CD14-positive monocyte (primary cell): ENCODE data around the gene ZC3H12C. TPM values are rescaled to one million over a fixed set of nuclear protein-coding genes. Genes with fewer than 3 reads are reported as not detected.

Experiments
- DNase-seq, 3 donors: peaks; one replicate each; pipeline ENCODE4 v3.0.0-alpha.2; 2011 to 2022
- H2AFZ ChIP-seq: 2 replicates; pipeline ENCODE4 v1.6.0; 2012; ENCODE audit warnings: mild to moderate bottlenecking, low read depth, low read length, inconsistent platforms; ENCODE audit not compliant: insufficient read depth, poor library complexity, severe bottlenecking
- H3K27ac ChIP-seq, 2 donors: 1 replicate in 1 of 2; 2 replicates in 1 of 2; pipeline ENCODE4 v1.5.1; 2012 to 2013; ENCODE audit warnings: low read length in 2 of 2, control low read depth in 1 of 2, inconsistent platforms in 1 of 2, low read depth in 1 of 2, mild to moderate bottlenecking in 1 of 2
- H3K27me3 ChIP-seq, 2 donors: one replicate each; pipeline versions ENCODE4 v1.6.0 to v1.6.1; 2011 to 2013; ENCODE audit warnings: low read length in 2 of 2; ENCODE audit not compliant: control insufficient read depth in 2 of 2, insufficient read depth in 2 of 2
- H3K36me3 ChIP-seq, 2 donors: replicated peaks in 1 of 2; 1 replicate in 1 of 2; 2 replicates in 1 of 2; pipeline versions ENCODE4 v1.5.1 to v1.6.1; 2012 to 2013; ENCODE audit warnings: low read length in 2 of 2, control low read depth in 1 of 2, inconsistent platforms in 1 of 2, mild to moderate bottlenecking in 1 of 2; ENCODE audit not compliant: insufficient read depth in 2 of 2, control insufficient read depth in 1 of 2
- H3K4me1 ChIP-seq, 2 donors: 1 replicate in 1 of 2; 2 replicates in 1 of 2; pipeline versions ENCODE4 v1.5.1 to v1.6.1; 2012 to 2013; ENCODE audit warnings: low read length in 2 of 2, control low read depth in 1 of 2, inconsistent platforms in 1 of 2, mild to moderate bottlenecking in 1 of 2, moderate library complexity in 1 of 2; ENCODE audit not compliant: insufficient read depth in 2 of 2, control insufficient read depth in 1 of 2
- H3K4me2 ChIP-seq: replicated peaks from 2 replicates; pipeline ENCODE3; 2012; ENCODE audit warnings: low read length, moderate library complexity, mild to moderate bottlenecking; ENCODE audit not compliant: poor library complexity, severe bottlenecking; ENCODE audit errors: extremely low read depth
- H3K4me3 ChIP-seq, 3 experiments: fragments of 200-600 bp in 1 of 3; sonication (generic) in 1 of 3; replicated peaks in 1 of 3; 1 replicate in 2 of 3; 2 replicates in 1 of 3; pipeline ENCODE4 v1.5.1; 2011 to 2013; ENCODE audit warnings: low read length in 3 of 3, mild to moderate bottlenecking in 3 of 3, control low read depth in 2 of 3, low read depth in 2 of 3, inconsistent platforms in 1 of 3, moderate library complexity in 1 of 3
- H3K79me2 ChIP-seq: 2 replicates; pipeline ENCODE4 v1.6.0; 2012; ENCODE audit warnings: mild to moderate bottlenecking, control low read depth, inconsistent platforms, low read length, moderate library complexity; ENCODE audit not compliant: insufficient read depth
- H3K9ac ChIP-seq: 2 replicates; pipeline ENCODE4 v1.6.0; 2017; ENCODE audit warnings: low read length, mild to moderate bottlenecking; ENCODE audit not compliant: insufficient read depth, poor library complexity, severe bottlenecking
- H3K9me3 ChIP-seq, 2 donors: replicated peaks in 1 of 2; 1 replicate in 1 of 2; 2 replicates in 1 of 2; pipeline versions ENCODE4 v1.5.1 to v1.6.1; 2012 to 2013; ENCODE audit warnings: low read length in 2 of 2, control low read depth in 1 of 2; ENCODE audit not compliant: control insufficient read depth in 1 of 2, insufficient read depth in 1 of 2
- H4K20me1 ChIP-seq: 2 replicates; pipeline ENCODE4 v1.6.0; 2012; ENCODE audit warnings: mild to moderate bottlenecking, low read length, control low read depth, moderate library complexity; ENCODE audit not compliant: insufficient read depth
- H3K27ac Mint-ChIP-seq, 7 donors: one replicate each; pipeline ENCODE4 v1.8.0; 2020; ENCODE audit warnings: mild to moderate bottlenecking in 7 of 7, mixed read lengths in 7 of 7, moderate library complexity in 6 of 7, inconsistent platforms in 2 of 7
- H3K27me3 Mint-ChIP-seq, 3 donors: one replicate each; pipeline ENCODE4 v1.8.0; 2021 to 2022; ENCODE audit warnings: low read depth in 3 of 3, mild to moderate bottlenecking in 3 of 3, mixed read lengths in 3 of 3, moderate library complexity in 3 of 3, inconsistent platforms in 1 of 3
- H3K36me3 Mint-ChIP-seq, 2 donors: one replicate each; pipeline ENCODE4 v1.8.0; 2020; ENCODE audit warnings: mixed read lengths in 2 of 2, inconsistent platforms in 1 of 2, mild to moderate bottlenecking in 1 of 2
- H3K4me1 Mint-ChIP-seq: one replicate; pipeline ENCODE4 v1.8.0; 2020; ENCODE audit warnings: mild to moderate bottlenecking, mixed read lengths
- H3K4me3 Mint-ChIP-seq, 2 donors: one replicate each; pipeline ENCODE4 v1.8.0; 2020; ENCODE audit warnings: mild to moderate bottlenecking in 2 of 2, mixed read lengths in 2 of 2, moderate library complexity in 1 of 2
- H3K9me3 Mint-ChIP-seq, 7 donors: one replicate each; pipeline ENCODE4 v1.8.0; 2020 to 2022; ENCODE audit warnings: mixed read lengths in 7 of 7, mild to moderate bottlenecking in 6 of 7, moderate library complexity in 6 of 7, inconsistent platforms in 2 of 7
- WGBS: methylation state at CpG from one replicate; pipeline ENCODE4 v1.1.5; 2013; ENCODE audit warnings: missing lambda C conversion rate; ENCODE audit not compliant: insufficient coverage; 5-methylcytosine and 5-hydroxymethylcytosine counted together
- intact Hi-C, 2 donors: fragments of 100-400 bp; cut with micrococcal nuclease; formaldehyde crosslinking; loops; one replicate each; pipeline versions ENCODE4 v1.15.0 to v1.15.1; 2023
- polyA plus RNA-seq, 3 donors: library from polyadenylated mRNA; depleted of rRNA in 1 of 3; unstranded in 2 of 3; stranded (reverse) in 1 of 3; fragments of 300-500 nt in 2 of 3; fragments of >200 nt in 1 of 3; fragmentation: Illumina TruSeq in 2 of 3; gene quantifications; 1 replicate in 2 of 3; 2 replicates in 1 of 3; pipeline ENCODE4 v1.2.3, GENCODE V29; 2012 to 2021
- TF ChIP-seq, protein P1 (sequence below): fragments of 200-600 bp; IDR thresholded peaks from one replicate; pipeline ENCODE4 v1.8.0; 2022; ENCODE audit warnings: antibody characterized with exemption, mild to moderate bottlenecking

Gene ZC3H12C
- polyA plus RNA-seq, 3 donors: 0.47 to 2.6 (median 0.73) TPM

DNA sequence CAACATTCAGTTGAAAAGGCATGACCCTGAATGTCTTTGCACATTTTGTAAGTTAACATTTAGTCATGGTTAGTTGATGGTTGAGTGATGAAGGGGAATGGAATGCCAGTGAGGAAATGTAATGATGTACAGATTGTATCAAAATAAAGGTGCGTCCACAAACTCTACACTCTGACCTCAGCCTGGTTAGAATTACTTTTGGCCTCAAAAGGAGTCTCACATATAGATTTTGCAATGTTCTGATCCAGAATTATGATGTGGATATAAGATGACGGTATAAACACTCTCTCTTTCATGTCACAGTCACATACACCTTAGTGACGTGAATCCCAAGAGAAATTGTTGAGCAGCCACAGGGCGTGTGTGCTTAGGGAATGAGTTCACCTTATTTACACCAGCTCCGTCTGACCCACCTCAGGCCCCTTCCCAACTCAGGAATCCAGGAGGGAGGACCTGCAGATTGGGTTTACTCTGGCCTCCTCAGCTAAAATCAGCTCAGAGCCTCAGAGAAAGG, 103.1 kb downstream of the ZC3H12C start:
- Histone ChIP-seq H3K4me1 (peaks cover 0 to 5% of the 10 kb centered on the region in 2 donors), H4K20me1 (no peaks in the 10 kb centered on the region), H2AFZ (no peak overlapping the region), H3K27me3 (no peaks in the 10 kb centered on the region), H3K79me2 (no peaks in the 10 kb centered on the region), H3K9ac (no peak overlapping the region), H3K4me3 (no peak overlapping the region), H3K4me2 (no peak overlapping the region), H3K9me3 (no peaks in the 10 kb centered on the region), H3K36me3 (no peaks in the 10 kb centered on the region), H3K27ac (no peak overlapping the region)
- no peak overlapping the region for H3K27ac Mint-ChIP-seq
- peaks cover 0 to 2% (median 0%) of the 10 kb centered on the region in 7 donors for H3K9me3 Mint-ChIP-seq
- WGBS: no CpG with 5 or more reads among the region's 5 CpGs
- H3K4me1 Mint-ChIP-seq: peaks cover 10% of the 10 kb centered on the region
- H3K4me3 Mint-ChIP-seq: no peak overlapping the region
- TF ChIP-seq, protein P1, sequence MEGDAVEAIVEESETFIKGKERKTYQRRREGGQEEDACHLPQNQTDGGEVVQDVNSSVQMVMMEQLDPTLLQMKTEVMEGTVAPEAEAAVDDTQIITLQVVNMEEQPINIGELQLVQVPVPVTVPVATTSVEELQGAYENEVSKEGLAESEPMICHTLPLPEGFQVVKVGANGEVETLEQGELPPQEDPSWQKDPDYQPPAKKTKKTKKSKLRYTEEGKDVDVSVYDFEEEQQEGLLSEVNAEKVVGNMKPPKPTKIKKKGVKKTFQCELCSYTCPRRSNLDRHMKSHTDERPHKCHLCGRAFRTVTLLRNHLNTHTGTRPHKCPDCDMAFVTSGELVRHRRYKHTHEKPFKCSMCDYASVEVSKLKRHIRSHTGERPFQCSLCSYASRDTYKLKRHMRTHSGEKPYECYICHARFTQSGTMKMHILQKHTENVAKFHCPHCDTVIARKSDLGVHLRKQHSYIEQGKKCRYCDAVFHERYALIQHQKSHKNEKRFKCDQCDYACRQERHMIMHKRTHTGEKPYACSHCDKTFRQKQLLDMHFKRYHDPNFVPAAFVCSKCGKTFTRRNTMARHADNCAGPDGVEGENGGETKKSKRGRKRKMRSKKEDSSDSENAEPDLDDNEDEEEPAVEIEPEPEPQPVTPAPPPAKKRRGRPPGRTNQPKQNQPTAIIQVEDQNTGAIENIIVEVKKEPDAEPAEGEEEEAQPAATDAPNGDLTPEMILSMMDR: no peak
- no peaks in the 10 kb centered on the region for H3K36me3 Mint-ChIP-seq
- peaks cover 0 to 3% (median 3%) of the 10 kb centered on the region in 3 donors for H3K27me3 Mint-ChIP-seq
- intact Hi-C loops: no loop called here
- DNase-seq: no peak

DNA sequence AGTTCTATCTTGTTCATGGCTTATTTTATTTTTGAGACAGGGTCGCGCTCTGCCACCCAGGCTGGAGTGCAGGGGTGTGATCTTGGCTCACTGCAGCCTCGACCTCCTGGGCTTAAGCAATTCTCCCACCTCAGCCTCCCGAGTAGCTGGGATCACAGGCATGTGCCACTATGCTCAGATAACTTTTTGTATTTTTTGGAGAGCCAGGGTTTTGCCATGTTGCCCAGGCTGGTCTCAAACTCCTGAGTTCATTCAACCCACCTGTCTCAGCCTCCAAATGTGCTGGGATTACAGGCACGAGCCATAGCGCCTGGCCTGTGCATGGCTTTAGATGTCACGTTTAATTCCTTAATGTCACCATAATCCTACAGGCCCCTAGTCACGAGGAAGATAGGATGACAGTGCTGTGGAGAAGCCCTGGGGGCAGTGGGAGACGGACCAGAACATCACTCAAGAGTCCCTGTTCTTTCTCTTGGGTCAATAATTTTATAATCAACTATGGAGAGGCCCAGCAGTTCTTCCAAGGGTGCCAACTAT, 103.8 kb downstream of the ZC3H12C start:
- Mint-ChIP-seq H3K36me3 (no peaks in the 10 kb centered on the region), H3K27ac (no peak overlapping the region), H3K4me3 (no peak overlapping the region), H3K4me1 (peaks cover 10% of the 10 kb centered on the region), H3K27me3 (peaks cover 0 to 3% (median 3%) of the 10 kb centered on the region in 3 donors), H3K9me3 (peaks cover 0 to 2% (median 0%) of the 10 kb centered on the region in 7 donors)
- Histone ChIP-seq H3K4me2 (no peak overlapping the region), H3K9me3 (no peaks in the 10 kb centered on the region), H3K9ac (no peak overlapping the region), H4K20me1 (no peaks in the 10 kb centered on the region), H3K4me3 (no peak overlapping the region), H3K27ac (no peak overlapping the region), H3K4me1 (peaks cover 0 to 5% of the 10 kb centered on the region in 2 donors), H3K27me3 (no peaks in the 10 kb centered on the region), H2AFZ (no peak overlapping the region), H3K79me2 (no peaks in the 10 kb centered on the region), H3K36me3 (no peaks in the 10 kb centered on the region)
- 50% methylated on average over 2 of the region's 9 CpGs for WGBS
- TF ChIP-seq, protein P1: no peak
- no peak for DNase-seq
- intact Hi-C loops: no loop called here
